ENCODE data around the gene LIF.

The LIF gene

DNA sequence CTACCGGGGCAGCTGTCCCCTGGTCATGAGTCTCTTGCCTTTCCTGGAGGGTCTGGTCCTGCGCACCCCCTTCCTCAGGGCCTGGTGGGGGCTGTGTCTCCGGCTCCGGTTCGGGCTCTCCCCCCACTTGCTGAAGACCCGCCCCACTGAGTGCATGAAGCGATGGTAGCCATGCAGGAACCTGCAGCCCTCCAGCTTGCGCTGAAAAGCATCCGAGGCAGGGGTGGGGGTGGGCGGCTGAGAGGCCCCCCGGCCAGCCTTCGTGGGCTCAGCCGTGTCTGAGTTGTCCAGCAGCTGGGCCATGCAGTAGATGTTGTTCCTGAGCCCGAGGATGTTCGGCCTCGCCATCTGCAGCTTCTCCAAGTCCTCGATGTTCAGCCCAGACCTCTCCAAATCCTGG, 17.3 kb upstream of the LIF start:
- no peak for DNase-seq (ENCODE audit: low read depth in 2 of 2)

DNA sequence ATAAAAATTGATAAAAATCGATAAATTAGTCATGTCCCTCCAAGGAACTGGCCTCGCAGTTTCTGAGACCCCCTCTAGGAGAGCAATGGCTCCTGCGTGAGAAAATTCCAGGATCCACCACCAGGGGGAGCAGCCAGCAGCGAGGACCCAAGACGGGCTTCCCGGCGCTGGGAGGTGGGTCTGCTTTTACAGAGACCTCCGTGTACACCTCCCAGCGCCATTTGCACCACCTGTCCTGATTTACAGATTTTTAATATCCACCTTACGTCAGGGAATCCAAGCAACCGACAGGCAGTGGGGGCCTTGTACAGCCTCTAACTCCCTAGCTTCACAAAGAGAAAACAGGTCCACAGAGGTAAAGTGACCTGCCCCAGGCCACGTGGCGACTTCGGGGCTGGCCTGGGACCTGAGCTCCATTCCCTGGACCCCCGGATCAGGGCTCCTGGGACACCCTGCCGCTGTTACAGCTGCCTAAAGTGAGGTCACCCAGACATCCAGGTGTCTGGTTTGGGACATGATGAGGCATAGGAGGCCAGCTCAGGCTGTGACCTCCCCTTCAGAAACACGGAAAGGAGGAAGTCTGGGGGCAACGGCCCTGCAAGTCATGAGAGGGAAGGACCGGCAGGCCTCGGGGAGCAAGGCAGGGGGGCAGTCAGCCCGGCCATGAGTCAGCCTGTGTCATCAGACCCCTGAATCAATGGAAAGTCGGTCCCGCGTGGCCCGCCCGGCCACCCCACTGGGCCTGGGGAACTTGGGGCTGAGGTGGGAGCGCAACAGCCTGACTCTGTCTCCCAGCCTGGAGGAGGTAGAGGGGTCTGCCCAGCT, 16.6 kb upstream of the LIF start:
- peak; percentile 78 to 79 for DNase-seq (ENCODE audit: low read depth in 2 of 2)

DNA sequence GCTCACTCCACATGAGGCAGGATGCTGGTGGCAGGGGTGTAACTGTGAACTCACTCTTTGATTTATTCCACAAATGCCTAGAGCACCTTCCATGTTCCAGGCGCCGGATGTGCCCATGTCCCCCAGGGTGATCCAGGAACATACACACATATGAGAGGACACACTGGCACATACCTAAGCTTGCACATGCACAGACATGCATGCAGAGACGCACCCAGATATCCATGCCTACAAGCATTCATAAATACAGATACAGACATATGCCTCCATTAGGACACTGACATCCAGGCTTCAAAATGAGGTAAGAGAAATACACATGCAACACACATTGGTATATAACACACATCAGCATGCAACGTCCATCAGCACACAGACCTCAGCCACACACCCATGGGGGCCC, 15.6 kb upstream of the LIF start:
- no peak for DNase-seq (ENCODE audit: low read depth in 2 of 2)

DNA sequence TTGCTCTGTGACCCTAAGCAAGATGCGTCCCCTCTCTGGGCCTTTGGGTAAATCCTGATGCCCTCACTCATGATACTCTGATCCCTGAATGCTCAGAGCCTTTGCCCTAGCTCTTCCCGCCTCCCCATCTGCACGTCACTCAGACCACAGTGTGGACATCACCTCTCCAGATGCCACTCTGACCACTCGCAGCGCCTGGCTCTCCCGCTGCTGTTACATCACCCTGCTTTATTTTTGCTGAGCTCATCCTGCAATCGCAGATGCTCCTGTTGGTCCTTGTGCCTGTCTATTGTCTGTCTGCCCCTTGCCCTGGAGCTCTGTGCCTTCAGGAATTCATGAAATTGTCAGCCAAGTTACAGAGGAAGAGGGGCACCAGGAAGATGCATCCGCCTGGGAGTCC, 14.6 kb upstream of the LIF start:
- DNase-seq (ENCODE audit: low read depth in 2 of 2): no peak

DNA sequence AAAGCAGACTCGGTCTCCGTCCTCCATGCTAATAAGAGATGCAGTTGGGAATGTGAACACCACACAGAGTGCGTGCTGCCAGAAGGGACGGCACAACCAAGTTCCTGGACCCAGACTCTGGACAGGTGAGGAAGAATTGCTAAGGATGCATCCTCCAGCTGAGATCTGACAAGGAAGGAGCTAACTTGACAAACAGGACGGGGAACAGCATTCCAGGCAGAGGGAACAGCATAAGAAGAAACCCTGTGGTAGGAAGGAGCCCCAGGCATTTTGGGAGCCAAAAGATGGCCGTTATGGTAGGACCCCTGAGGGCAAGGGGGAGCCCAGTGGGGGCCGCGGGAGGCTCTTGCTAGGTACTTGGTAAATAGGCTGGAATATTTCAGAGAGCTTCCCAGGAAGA, 14.1 kb upstream of the LIF start:
- no peak for DNase-seq (ENCODE audit: low read depth in 2 of 2)

DNA sequence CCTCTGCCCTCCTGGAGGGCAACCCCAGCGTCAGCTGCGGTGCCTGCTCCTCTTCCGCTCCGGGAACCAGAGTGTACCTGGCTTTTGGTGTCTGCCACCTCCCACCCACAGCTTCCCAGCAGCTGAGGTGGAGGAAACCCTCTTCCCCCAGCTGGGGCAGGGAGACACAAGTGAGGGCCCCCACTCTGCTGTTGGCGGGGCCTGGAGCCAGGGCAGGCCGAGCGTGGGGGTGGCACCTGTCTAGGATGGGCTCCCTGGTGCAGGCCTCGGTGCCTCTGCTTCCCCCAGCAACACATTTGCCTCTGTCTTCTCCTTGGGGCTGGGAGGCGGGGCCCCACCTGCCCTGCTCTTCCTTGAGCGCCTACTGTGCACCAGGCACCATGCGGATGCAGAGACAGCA, 13.7 kb upstream of the LIF start:
- DNase-seq (ENCODE audit: low read depth in 2 of 2): no peak

DNA sequence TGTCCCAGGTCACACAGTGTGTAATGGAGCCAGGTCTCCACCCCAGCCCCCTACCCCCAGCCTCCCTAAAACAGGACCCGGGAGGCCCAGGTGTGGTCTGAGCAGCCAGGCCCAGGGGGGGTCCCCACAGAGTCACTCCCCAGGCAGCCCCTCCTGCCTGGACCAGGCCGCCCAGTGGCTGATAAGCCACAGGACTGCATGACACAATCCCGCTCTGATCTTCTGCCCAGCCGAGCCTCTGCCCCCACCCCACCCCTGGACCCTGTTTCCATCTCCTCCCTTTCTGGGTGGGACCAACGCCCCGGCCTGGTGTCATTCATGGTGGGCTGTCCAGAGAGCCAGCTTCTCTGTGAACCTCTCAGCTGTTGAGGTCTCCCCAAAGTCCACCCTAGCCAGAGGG, 7.8 kb upstream of the LIF start:
- DNase-seq (ENCODE audit: low read depth in 2 of 2): no peak

DNA sequence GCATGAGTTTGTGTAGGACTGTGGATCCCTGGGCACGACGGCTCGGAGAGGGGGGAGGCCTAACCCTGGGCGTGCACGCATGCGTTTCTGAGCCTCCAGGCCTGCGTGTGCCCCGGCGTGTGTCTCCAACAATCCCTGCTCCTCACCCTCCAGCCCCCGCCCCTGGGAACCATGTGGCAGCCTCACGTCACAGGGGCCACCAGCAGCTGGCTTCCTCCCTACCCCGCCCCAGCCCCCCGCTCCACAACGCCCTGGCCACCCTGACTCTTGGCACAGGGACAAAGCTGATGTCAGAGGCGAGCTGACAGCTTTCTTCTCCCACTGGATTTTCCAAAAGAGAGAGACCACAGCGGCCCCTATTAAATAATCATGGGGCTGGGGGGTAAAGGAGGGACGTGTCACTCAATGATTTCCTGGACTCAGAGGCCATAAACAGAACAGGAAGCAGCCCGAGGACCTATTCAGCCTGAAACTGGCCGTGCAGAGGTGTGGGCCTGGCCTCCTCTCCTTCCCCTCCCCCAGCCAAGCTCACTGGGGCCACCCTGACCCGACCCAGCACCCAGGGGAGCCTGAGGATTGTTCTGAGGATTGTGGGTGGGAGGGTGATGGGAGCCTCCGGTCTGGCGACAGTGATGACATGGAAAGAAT, 6.8 kb upstream of the LIF start:
- no peak for DNase-seq (ENCODE audit: low read depth in 2 of 2)

DNA sequence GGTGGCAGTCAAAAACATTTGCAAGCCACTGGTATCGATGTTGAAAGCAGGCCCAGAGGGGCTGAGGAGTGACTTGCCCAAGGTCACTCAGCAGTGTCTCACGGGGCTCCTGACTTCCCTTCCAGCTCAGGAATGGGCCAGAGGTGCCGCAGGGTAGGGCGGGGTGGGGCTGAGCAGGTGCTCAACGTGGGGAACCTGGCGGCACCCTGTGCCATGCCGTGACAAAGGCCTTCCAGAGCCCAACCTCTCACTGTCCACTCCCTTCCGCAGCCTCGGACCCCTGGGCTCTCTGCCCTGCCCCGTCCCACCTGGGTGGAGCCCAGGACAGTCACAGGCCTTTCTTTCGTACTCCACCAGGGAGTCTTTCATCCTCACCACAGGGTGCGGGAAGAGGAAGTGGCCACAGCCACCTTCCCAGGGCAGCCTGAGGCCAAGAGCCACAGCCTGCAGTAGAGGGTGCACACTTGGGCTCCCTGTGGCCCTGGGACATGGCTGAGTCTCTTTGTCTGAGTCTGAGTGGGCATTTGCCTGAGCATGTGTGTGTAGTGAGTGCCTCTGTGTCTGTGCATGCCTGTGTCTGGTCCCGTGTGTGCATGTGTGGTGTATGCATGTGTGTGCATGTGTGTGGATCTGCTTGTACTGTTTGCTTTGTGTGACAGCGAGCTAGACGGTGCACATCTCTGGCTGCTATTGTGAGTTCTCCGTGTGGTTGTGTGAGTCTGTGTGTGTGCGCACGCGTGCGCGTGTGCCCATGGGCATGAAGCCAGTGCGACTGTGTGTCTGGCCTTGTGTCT, 6.0 kb upstream of the LIF start:
- DNase-seq (ENCODE audit: low read depth in 2 of 2): no peak

DNA sequence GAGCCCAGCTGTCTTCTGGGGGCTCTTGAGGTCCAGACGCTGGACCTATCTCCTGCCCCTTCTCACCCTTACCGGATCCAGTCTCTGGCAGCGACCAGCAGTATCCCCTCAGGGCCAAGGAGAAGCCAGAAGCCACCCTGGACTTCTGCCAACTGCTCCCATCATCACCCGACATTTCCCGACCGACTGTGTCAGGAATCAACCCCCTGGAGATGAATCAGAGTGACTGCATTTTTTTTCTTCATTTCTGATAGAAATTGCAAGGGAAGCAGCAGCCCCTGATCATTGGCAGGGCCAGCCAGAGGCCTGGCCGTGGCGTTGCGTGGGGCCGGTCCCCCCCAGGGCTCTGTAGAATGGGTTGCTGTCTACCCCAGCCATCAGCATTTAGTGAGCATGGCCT, 5.2 kb upstream of the LIF start:
- no peak for DNase-seq (ENCODE audit: low read depth in 2 of 2)

DNA sequence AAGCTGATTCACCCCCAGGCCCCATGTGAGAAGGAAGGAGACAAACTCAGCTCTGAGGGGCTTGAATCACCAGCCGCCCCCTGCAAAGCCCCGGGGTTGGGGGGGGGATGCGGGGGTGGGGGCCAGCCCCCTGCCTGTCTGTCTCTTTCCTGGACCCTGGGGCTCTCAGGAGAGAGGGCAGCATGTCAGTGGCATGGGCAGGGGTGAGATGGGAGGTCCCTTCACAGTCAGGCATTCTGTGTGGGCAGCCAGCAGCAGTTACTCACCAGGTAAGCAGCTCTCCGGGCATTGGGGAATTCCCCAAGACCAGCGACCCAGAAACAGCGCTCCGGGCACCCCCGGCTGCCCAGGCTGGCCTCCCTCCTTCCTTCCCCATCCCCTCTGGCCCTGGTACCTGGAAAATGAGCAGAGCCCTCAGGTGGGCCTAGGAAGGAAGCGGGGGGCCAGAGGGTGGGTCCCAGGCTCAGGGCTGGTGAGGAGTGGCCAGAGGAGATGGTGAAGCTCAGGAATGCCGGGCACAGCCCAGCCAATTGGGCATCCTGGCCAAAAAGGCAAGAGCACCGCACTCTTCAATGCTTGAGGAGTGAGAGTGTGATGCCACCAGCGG, 4.2 kb upstream of the LIF start:
- no peak for DNase-seq (ENCODE audit: low read depth in 2 of 2)

DNA sequence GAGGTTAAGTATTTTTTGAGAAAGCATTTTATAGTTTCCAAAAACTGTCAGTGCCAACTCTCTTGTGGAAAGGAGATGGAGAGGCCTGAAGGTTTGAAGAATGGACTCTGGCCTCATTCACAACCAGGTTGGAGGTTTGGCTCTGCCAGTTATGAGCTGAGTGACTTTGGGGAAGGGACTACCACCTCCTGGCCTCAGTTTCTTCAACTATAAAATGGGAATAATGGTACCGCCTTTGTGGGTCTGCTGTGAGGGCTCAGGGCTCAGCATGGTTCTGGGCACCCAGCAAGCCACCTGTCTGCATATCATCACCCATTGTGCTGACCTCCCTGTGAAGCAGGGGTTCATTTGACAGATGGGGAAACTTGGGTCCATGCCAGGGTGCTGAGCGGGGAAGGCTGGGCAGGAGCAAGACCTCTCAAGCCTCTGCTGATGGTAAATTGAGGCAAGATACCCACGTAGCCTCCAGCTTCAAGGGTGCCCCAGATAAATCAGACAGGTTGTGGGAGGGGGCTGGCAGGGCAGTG, 3.5 kb upstream of the LIF start:
- no peak for DNase-seq (ENCODE audit: low read depth in 2 of 2)

DNA sequence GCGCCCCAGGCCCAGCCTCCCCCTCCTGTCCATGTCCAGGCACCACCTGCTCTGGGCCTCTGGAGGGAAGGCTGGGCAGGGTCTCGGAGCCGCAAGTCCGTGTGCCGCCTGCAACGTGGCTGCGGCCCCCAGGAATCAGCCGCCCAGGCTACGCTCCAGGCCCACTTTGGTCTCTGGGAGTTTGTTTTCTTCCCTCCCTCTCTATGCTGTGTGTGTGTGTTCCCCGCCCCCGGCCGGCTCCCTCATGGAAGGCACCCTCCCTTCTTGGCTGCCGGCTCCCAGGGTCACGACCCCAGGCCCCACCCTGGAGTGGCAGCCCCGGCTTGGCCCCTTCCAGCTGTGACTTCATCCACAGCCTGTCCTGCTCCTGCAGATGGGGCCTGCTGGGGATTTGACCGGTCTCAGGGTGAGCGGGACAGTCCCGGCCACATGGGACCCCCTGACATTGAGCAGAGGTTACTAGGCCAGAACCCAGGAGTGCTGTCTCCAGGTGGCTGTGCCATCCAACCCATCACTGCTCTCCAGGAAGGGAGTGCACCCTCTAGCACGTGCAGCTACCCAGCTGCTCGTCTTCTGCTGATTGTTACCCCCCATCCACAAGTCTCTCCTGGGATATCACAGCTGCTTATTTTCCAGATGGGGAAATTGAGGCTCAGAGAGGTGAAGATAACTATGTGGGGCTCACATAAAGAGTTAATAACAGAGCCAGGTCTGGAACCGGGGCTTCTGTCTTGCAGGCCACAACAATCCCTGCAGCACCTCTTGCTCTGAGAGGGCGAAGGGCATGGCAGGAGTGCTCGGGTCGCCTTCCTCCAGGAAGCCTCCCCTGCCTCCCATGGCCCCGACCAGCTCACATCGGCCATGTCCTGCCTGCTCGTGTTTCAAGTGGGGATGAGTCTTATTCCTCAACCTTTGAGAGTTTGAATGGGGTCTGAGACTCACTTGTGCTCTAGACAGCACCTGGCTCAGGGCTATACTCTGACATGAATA, 2.8 kb upstream of the LIF start:
- no peak for DNase-seq (ENCODE audit: low read depth in 2 of 2)

DNA sequence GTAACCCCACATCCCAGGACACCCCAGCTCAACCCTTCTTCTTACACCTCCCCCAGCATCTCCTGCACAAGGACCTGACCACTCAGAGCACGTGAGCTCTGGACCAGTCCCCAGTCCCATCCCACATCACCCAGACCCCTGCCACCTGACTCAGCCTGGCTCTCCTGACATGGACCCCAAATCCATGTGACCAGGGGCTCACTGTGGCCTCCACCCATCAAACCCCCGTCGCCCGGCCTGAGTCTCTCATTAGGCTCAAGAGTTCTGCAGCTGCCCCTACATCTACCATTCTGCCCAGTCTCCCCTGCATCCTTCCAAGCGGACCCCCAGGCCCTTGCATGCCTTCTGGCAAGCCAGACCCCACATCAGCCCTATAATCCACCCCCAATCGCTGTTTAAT, 1.9 kb upstream of the LIF start:
- DNase-seq (ENCODE audit: low read depth in 2 of 2): no peak

DNA sequence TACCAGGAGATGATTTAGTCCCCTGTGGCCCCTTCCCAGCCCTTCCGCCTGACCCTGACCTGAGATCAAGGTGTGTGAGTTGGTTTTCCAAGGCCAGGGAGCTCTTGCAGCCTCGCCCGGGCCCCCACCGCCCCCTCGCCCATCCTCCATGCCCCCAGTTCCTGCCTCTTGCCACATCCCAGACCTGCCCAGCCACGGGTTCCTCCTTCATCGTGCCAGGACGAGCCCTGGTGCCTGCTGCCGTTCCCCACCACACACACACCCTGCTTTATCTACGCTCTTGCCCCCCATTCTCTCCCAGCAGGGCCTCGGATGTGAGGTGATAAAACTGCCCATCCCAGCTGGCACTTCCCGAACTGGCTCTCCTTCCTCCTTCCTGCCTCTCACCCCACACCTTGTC, 1.4 kb upstream of the LIF start:
- no peak for DNase-seq (ENCODE audit: low read depth in 2 of 2)

DNA sequence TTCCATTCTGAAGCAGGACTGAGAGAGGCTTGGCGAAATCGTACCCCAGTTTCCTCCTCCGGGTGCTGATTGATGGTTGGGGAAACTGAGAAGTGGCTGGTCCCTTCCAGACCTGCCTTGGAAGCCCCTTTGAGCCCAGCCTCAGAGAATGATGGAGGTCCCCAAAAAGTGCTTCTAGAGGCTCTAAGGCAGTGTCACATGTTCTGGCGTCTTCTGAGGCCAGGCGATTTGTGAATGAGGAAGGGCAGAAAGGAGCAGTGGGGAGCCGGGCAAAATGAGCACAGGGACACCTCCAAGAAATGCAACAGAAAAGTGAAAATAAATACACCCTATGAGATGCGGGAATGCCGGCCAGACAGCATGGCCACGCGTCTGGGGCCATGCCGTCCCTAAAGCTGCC, 1.0 kb upstream of the LIF start:
- no peak for DNase-seq (ENCODE audit: low read depth in 2 of 2)

DNA sequence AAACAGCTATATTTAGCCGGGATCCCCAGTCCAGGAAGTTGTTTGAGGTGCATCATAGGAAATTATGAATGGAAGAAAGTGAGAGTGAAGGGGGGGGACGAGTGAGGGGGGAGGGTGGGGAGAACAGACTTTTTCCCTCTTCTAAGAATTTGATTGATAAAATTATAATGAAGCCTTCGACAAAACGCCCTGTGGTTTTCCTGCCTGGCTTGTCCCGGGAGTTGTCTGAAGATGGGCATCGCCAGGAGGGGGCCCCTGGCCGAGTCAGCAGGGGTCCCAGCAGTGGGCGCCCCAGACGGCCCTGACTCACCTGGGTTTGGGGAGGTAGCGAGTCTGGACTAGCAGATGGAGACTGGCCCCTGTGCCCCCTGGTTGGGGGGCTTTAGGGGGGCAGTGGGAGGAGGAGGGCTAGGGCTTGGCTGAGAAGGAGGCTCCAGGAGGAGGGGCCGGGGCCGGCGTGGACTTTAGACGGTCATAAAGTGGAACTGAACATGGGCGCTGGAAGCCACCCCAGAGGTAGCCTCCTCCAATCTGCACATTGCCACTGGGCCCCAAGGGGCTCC, 336 bp upstream of the LIF start:
- DNase-seq (ENCODE audit: low read depth in 2 of 2): no peak

DNA sequence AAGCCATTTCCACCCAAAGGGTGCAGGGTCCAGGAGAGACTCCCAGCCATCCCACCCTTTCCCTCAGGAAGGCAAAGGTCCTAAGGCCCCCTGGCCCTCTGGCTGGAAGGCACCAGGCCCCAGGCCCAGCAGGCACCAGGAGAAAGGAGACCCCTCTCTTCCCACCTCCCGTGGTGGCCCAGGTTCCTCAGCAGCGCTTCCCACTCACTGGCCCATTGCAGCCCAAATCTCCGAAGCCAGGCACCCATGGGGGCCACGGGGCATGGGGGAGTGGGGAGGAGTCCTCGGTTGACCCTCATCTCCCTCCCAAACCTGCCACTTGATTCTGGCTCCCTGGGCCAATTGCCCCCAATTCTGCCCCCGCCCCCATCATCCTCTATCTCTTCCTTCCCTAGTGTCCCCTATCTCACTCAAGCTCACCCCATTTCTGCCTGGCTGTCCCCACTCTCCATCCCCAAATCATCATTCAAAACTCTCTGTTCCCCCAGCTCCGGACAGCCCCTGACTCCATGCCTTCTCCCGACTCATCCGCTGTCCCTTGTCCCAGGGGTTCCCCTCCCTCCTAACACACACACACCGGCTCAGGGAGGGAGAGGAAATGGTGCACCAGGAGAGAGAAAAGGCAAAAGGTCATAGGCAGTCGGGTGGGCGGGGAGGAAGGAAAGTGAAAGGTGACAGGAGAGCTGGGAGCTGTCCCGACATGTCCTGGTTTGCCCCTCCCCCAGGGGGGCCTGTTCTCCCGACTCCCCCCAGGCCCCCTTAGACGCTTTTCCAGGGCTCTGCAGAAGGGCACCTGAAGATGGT, 1.2 kb downstream of the LIF start:
- DNase-seq (ENCODE audit: low read depth in 2 of 2): no peak

DNA sequence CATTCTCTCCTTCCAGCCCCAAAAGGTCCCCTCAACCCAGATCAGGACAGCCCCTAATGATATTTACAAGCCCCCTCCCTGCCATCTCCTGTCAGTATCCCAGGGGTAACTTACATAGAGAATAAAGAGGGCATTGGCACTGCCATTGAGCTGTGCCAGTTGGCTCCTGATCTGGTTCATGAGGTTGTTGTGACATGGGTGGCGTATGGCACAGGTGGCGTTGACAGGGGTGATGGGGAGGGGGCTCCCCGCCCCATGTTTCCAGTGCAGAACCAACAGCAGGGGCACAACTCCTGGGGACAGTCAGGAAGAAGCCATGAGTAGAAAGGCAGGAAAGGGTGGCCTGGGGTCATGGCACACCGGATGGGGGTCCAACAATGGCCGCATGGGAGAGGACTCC, 1.9 kb downstream of the LIF start:
- no peak for DNase-seq (ENCODE audit: low read depth in 2 of 2)

DNA sequence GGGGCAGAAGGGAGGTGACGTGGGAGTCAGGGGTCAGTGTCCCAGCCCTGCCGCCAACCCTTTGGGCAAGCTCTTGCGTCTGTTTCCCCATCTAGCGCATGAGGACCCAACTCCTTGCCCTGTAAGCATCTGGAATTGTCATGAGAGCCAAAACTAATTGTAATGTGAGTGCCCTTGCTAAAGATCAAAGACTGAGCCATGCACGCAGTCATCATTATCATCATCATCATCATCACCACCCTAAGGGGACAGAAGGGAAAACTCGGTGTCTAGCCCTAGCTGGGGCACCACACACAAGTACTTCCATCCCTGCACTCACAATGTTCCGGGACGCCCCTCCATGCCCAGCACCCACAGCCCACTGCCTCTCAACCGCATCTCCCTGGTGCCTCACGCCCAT, 2.5 kb downstream of the LIF start:
- DNase-seq (ENCODE audit: low read depth in 2 of 2): no peak

Data from activated CD4-positive, alpha-beta T cell treated with anti-CD3 and anti-CD28 coated beads for 24 hours (primary cell).